GM18858 (cell line): ENCODE measurements around the gene ASPN.

Experiments used
- ATAC-seq: cut with Tn5 transposase; IDR thresholded peaks from one replicate; pipeline ENCODE4 v1.9.1; 2021; ENCODE audit not compliant: unreplicated experiment

Gene ASPN

GRCh38 chr9:92478783-92479182 lies 3.5 kb downstream of the ASPN start:
- ATAC-seq, result no peak

- ATAC-seq, result peak; percentile 45
Measured at GRCh38 chr9:92476962-92477361, 5.3 kb downstream of the ASPN start.

GRCh38 chr9:92474587-92474986 lies 7.7 kb downstream of the ASPN start:
- ATAC-seq, result no peak

- no peak for ATAC-seq
Measured at GRCh38 chr9:92468206-92468605, 14.1 kb downstream of the ASPN start.

DNA sequence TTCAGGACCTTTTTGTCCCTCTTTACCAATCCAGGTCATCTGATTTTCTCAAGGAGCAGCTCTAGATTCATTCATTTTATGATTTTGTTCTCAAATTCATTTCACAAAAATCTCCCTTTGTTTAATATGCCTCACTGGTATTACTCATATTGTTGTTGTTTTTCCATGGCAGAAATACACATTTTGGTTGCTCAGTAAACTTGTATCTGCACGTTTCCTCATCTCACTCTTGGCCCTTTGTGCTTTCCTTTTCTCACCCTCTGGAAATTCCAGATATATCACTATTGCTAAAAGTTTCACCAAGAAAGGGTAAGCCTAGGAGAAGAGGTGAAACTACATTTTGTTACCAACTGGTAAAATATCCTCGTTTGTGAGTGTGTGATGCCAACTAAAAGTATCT lies 14.8 kb downstream of the ASPN start:
- ATAC-seq, result no peak

- ATAC-seq, result no peak
Measured at GRCh38 chr9:92467041-92467440, 15.3 kb downstream of the ASPN start.

DNA sequence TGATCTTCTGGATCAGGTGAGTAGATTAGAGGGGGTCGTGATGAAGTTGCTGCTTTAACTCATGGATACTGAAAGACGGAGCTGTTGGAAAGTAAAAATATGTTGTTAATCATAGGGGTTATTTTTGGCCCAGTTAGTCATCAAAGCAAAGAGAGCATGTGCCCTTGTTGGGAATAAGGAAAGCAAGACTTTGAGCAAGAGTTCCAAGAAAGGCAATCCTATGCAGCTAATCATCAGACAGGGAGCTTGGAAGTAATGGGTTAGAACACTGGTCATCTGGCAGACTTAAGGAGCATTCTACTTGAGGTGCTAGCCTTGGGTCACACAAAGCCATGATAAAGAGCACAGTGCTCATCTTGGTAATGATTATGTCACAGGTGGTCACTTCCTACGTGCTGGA lies 18.3 kb downstream of the ASPN start:
- no peak for ATAC-seq

GRCh38 chr9:92463387-92463786 lies 18.9 kb downstream of the ASPN start:
- ATAC-seq, result no peak

- no peak for ATAC-seq
Measured at GRCh38 chr9:92457576-92457975, 24.7 kb downstream of the ASPN start.

DNA sequence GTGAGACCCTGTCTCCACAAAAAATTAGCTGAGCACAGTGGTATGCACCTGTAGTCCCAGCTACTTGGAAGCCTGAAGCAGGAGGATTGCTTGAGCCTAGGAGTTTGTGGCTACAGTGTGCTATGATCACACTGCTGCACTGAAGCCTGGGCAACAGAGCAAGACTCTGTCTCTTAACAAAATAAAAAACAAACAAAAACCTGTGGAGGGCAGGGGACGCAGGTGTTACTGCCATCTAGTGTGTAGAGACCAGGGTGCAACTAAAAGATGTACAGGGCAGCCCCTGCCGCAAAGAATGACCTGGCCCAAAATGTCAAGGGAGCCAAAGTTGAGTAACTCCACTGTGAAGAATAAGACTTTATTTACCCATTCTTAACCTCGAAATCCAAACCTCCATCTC lies 27.1 kb downstream of the ASPN start:
- no peak for ATAC-seq

DNA sequence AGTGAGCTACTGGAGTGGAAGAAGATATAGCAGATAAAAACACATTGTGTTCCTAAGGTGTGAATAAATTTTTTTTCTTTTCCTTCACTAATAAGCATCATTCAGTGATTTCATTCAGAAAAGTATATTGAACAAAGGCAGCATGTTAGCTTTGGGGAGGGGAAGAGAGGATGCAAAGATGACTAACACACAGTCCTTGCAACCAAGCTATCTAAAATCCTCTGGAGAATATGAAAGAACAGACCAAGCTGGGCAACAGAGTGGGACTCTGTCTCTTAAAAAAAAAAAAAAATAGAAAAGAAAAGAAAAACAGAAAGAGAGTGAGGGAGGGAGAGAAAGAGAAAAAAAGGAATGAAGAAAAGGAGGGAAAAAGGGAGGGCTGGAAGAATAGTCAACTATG lies 35.8 kb downstream of the ASPN start:
- no peak for ATAC-seq

DNA sequence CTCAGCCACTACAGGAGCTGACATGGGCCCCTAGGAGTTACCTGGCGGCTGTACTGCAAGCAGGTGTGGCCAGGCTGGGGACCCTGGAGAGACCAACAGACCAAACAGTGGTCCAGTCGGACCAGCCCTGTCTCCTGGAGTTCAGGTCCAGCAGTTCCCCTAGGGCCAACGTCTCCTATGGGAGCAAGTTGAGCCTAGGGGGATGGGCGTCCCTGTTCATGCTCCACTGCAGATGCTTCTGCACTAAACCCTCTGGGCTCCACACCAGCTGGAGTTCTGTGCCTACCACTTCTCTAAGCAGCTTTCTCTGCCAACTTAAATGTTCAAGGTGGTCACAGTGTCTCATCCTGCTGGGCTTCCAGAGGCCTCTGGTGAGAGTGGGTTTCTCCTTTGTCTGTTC lies 37.5 kb downstream of the ASPN start:
- no peak for ATAC-seq

GRCh38 chr9:92440751-92441046 lies 41.6 kb downstream of the ASPN start:
- ATAC-seq, result no peak

- no peak for ATAC-seq
Measured at GRCh38 chr9:92439921-92440750, 42.2 kb downstream of the ASPN start.

- ATAC-seq, result no peak
Measured at GRCh38 chr9:92438900-92439526, 43.3 kb downstream of the ASPN start.

- no peak for ATAC-seq
Measured at GRCh38 chr9:92435263-92435662, 47.0 kb downstream of the ASPN start.

DNA sequence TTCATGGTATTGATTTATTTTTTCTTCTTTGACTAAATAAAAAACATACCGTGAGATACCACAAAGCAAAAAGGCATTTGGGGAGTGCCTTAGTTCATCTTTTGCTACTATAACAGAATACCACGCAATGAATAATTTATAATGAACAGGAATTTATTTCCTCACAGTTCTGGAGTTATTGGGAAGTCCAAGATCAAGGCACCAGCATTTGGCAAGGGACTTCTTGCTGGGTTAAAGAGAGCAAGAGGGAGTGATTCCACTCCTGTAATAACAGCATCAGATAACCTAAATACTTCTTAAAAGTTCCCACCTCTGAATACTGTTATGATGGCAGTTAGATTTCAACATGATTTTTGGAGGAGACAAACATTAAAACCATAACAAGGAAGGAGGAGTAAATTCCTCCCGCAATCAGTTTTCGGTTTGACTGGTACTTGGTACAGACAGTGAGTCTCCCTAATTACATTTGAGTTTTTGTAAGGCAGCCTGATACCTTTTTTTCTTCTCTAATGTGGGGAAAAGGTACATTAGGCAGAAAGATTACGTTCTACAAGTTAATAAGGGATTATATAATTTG lies 49.2 kb downstream of the ASPN start:
- ATAC-seq, result no peak

DNA sequence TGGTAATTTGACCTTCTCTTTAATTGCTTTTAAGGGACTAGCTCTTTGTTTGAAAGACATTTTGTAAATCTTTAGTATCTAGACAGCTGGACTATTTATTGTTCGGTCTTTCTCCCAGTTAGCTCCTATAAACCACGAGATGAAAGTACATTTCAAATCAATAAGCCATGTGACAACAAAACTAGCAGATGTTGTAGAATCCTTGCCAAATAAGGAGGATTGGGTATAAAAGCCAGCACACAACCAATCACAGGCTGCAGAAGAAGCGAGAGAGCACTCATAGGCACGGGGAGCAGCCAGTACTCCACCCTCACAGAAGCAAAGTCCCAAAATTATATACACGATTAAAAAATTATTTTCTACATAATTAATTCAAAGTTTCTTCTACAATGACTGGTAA lies 50.0 kb downstream of the ASPN start:
- no peak for ATAC-seq

- no peak for ATAC-seq
Measured at GRCh38 chr9:92429836-92430235, 52.5 kb downstream of the ASPN start.

- ATAC-seq, result no peak
Measured at GRCh38 chr9:92426501-92427145, 55.7 kb downstream of the ASPN start.

DNA sequence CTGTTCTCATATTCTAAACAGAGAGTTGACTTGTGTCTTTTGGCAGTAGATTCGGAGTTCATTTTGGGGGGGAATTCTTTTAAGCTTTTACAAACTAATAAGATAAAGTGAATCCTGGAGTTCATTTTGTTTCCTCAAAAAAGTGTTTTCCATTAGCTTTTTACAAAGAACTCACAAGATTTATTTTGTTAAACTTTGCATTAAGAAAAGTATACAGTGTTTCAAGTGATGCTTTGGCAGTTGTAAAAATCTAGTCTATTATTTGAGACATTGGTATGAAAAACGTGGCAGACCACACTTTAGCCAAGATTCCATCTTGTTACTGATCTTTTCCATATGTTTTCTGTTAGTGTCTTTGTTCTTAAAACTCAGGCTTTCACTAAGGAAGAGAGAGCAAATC lies 56.8 kb downstream of the ASPN start:
- no peak for ATAC-seq

DNA sequence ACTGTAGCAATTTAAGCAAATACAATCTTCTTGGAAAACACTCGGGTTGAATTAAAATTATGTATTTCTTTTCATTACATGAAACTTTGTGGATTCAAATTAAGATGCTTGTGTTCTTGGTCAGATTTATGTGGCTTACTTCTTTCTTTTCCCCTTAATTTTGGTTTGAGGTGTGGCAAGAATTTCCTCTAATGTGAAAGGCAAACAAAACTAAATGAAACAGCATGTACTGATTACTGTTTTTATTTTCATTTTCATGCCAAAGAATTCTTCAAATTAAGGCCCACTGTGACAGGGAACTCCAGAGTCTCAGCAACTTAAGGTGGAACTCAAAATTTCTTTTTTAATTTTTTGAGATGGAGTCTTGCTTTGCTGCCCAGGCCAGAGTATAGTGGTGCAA lies 58.0 kb downstream of the ASPN start, which contains the start of gene OMD:
Gene OMD (minus strand): TSS at position 132 of the 400 bp plus-strand sequence. CDS start 6,913 bp downstream, outside the sequence.
- no peak for ATAC-seq
